ENCODE results near the gene SLC47A1.

- TF ChIP-seq CTCF (IDR thresholded peaks at IDR 0.05; ENCODE audit: low read depth, low read length) = no peak
- no peak for TF ChIP-seq POLR2A (IDR thresholded peaks at IDR 0.05; ENCODE audit: extremely low read depth, insufficient read length)
Observed at GRCh38 chr17:19485800-19486340, 47.8 kb upstream of the SLC47A1 start.

Measured in NB4 (cell line).